Measurements from ENCODE around the gene METTL23.
A peak's percentile ranks its signal among the peaks of the same experiment; 100 is the strongest.
"Not testable (repeated sequence)": the region's sequence is repeated elsewhere in the genome, so short reads cannot be mapped to it uniquely, and the experiment has no call there.

Gene METTL23

DNA sequence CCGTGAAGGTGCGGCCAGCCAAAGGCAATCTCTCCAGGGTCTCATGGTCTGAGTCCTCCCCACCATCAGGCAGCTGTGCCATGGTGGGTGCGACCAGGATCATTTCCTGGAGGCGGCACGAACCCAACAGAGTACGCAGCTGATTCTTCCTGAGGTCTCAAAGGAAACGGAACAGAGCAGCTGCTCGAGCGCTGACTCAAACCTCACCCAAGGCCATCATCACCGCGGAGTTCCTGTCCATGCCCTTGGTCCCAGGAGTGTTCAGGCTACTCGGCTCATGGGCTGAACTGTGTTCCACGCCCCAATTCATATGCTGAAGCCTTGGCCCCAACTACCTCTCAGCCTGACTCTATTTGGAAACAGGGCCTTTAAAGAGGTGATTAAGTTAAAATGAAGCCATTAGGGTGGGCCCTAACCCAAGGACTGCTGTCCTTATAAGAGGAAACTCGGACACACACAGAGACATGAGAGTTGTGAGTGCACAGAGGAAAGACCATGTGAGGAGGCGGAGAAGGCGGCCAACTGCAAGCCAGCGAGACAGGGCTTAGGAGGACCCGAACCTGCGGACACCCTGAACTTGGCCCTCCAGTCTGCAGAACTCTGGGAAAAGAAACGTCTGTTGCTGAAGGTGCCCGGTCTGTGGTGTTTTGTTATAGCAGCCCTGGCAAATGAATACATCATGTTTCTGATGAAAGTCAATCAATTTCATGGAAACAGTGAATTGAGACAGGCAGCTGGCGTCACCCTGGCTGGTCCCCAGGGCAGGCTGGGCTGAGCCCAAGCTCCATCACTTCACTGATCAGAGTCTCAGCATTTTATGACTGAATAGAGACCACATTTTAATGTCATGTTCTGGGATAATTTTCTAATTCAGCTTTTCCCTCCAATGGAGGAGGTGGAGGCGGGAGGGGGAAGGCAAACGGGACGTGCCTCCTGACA is 29.6 kb upstream of the METTL23 start:
- TF ChIP-seq, protein P1, sequence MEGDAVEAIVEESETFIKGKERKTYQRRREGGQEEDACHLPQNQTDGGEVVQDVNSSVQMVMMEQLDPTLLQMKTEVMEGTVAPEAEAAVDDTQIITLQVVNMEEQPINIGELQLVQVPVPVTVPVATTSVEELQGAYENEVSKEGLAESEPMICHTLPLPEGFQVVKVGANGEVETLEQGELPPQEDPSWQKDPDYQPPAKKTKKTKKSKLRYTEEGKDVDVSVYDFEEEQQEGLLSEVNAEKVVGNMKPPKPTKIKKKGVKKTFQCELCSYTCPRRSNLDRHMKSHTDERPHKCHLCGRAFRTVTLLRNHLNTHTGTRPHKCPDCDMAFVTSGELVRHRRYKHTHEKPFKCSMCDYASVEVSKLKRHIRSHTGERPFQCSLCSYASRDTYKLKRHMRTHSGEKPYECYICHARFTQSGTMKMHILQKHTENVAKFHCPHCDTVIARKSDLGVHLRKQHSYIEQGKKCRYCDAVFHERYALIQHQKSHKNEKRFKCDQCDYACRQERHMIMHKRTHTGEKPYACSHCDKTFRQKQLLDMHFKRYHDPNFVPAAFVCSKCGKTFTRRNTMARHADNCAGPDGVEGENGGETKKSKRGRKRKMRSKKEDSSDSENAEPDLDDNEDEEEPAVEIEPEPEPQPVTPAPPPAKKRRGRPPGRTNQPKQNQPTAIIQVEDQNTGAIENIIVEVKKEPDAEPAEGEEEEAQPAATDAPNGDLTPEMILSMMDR (IDR thresholded peaks at IDR 0.05; ENCODE audit: extremely low read depth, missing control alignments): no peak
- DNase-seq (ENCODE audit: low spot score): peak; percentile 68

DNA sequence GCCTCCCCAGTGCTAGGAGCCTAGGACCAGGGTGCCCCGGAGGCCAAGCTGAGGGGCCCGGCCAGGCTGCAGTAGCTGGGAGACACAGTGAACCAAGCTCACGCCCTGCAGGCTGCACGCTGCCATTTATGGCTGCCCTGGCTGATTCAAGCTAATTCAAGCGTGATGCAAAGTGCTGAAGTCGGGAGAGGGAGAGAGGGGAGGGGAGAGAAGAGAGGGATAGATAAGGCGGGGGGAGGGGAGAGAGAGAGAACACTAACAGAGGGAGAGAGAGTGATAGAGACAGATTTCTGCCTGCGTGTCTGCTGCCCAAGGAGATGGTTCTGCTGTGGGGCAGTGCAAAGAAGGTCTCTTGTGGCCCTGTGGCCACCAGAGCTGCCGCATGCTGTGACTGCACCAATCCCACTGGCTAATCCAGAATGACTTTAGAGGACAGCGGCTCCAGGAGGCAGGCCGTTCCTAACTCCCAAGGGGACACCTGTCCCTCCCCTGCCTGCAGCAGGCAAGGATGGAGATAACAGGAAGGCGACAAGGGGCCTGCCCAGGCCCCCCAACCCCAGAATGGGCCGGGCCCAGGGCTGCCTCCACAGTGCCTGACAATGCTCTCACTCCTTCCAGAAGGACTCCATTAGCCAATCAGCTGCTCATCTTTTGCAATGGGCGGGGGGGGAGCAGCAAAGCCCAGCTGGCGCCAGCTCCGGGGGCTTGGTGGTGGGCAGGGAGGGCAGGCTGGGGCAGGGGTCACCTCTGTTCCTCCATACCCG is 28.8 kb upstream of the METTL23 start:
- TF ChIP-seq, protein P1 (IDR thresholded peaks at IDR 0.05; ENCODE audit: extremely low read depth, missing control alignments): no peak
- DNase-seq (ENCODE audit: low spot score): no peak

DNA sequence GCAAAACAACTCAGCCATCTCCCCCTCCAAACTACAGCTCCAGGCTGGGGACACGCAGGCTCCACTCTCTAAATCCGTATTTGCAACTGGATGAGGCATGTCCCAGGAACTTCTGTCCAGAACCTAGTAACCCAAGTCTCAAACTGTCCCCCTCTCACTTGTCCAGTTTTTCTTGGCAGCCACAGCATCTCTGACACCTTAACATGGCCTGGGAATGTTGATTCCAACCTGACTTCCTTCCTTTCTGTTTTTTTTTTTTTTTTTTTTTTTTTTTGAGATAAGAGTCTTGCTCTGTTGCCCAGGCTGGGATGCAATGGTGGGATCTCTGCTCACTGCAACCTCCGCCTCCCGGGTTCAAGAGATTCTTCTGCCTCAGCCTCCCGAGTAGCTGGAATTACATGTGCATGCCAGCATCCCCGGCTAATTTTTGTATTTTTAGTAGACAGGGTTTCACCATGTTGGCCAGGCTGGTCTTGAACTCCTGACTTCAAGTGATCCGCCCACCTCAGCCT is 28.1 kb upstream of the METTL23 start:
- not testable (repeated sequence) for DNase-seq (ENCODE audit: low spot score)

DNA sequence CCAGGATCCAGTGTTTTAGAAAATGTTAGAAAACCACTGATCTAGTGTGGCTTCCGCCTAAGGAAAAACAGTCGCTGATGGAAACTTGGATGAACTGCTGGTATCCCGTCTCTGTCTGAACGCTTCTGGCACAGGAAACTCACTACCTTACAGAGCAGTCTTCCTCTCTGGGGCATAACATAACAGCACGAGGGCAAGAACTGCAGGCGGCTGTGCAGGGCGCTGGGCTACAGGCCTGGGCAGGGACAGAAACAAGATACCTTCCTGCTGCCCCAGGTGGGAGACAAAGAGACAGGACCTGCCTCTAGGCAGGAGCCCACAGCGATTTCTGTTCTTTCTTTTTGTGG is 26.4 kb upstream of the METTL23 start:
- no peak for DNase-seq (ENCODE audit: low spot score)
- TF ChIP-seq, protein P1 (IDR thresholded peaks at IDR 0.05; ENCODE audit: extremely low read depth, missing control alignments): no peak

DNA sequence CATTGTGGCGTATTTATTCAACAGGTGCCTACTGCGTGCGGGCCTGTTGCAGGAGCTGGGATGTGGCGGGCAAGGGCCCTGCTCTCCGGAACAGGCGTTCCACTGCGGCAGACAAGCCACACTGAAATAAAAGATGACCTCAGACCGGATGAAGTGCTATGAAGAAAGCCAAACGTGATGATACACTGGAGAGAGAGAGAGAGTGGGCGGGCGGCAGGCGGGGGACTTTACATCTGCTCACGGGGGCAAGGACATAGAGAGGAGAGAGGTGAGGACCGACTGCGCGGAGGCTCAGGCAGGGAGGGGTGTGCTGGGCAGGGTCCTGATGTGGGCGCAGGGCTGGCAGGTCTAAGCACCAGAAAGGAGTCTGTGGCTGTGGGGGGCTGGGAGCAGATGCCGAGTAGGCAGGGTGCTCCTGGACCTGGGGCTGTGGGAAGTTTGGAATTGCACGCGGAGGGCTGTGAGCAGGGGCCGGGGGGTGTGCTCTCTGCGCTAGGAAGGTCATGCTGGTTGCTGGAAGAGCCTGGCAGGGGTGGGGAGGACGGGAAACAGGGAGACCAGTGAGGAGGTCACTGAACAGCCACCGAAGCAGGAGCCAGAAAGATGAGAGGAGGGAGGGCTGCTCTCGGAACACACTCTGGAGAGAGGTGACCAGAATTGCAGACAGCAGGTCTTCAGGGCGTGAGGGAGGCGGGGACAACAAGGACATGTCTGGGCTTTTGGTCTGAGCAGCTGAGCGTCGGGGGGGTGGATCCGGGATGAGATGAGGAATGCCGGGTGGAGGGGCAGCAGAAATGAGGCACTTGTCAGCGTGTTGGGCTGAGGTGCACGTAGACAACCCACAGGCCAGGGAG is 25.8 kb upstream of the METTL23 start:
- no peak for DNase-seq (ENCODE audit: low spot score)
- TF ChIP-seq, protein P1 (IDR thresholded peaks at IDR 0.05; ENCODE audit: extremely low read depth, missing control alignments): no peak

DNA sequence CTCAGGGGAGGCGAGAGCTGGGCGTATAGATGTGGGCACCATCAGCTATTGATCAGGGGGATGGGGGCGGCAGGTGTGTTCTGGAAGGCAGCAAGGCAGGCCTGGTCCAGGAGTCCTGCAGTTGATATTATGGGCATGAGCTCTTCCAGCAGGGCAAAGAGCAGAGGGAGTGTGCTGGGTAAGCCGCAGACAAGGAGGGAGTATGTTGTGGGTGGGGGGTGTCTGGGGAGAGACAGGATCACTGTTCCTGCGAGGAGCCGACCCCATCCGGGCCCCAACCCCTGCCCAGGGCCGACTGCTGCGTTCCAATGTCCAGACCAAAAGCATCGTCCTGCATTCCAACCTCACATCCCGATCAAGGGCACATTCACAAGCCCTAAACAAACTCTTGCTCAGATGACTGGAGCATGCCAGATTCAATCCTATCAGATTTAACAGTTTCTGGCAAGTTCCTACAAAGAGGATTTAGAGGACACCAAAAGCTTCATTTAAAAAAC is 25.1 kb upstream of the METTL23 start:
- TF ChIP-seq, protein P1 (IDR thresholded peaks at IDR 0.05; ENCODE audit: extremely low read depth, missing control alignments): no peak
- DNase-seq (ENCODE audit: low spot score): no peak

DNA sequence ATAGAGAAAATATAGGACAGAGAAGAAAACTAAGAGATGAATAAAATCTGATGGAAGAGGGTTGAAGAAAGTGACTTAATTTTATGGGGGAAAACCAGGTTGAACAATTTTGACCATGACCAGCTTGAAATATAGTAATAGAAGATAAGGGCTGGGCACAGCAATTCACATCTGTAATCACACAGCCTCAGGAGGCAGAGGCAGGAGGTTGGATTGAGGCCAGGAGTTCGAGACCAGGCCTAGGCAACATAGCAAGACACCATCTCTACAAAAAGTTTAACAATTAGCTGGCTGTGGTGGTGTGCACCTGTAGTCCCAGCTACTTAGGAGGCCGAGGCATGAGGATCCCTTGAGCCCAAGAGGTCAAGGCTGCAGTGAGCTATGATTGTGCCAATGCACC is 24.6 kb upstream of the METTL23 start:
- no peak for DNase-seq (ENCODE audit: low spot score)
- TF ChIP-seq, protein P1 (IDR thresholded peaks at IDR 0.05; ENCODE audit: extremely low read depth, missing control alignments): no peak
